GM20000 (cell line): ENCODE measurements around the gene AFF3.

Source experiments
- DNase-seq: peaks from one replicate; pipeline ENCODE4 v3.0.0; 2012; ENCODE audit warnings: low spot score
- TF ChIP-seq, protein P1 (sequence below): IDR thresholded peaks from 2 replicates; pipeline ENCODE4 v1.5.1; 2012; ENCODE audit warnings: mild to moderate bottlenecking, control low read depth; ENCODE audit errors: extremely low read depth, missing control alignments

AFF3 gene

GRCh38 chr2:99821572-99821971 is 320.8 kb downstream of the AFF3 start:
- TF ChIP-seq, protein P1, sequence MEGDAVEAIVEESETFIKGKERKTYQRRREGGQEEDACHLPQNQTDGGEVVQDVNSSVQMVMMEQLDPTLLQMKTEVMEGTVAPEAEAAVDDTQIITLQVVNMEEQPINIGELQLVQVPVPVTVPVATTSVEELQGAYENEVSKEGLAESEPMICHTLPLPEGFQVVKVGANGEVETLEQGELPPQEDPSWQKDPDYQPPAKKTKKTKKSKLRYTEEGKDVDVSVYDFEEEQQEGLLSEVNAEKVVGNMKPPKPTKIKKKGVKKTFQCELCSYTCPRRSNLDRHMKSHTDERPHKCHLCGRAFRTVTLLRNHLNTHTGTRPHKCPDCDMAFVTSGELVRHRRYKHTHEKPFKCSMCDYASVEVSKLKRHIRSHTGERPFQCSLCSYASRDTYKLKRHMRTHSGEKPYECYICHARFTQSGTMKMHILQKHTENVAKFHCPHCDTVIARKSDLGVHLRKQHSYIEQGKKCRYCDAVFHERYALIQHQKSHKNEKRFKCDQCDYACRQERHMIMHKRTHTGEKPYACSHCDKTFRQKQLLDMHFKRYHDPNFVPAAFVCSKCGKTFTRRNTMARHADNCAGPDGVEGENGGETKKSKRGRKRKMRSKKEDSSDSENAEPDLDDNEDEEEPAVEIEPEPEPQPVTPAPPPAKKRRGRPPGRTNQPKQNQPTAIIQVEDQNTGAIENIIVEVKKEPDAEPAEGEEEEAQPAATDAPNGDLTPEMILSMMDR = no peak
- DNase-seq = no peak

GRCh38 chr2:99821039-99821438 is 321.4 kb downstream of the AFF3 start:
- TF ChIP-seq, protein P1 = no peak
- no peak for DNase-seq

DNA sequence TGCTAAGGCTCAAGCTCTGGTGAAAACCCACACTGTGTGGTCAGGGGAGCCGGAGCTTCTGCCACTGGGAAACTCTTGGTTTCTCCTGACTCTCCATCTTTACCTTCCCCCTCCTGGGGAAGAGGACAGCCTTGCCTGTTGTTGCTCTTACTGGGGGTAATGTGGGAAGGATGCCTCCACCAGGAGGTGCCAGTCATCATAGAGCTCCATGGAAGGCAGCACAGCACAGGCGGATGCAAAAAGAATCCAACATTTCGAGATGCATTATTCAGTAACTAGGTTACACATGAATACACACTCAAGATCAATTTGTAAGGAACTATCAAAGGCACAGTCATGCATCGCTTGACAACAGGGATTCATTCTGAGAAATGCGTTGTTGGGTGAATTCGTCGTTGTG is 322.6 kb downstream of the AFF3 start:
- DNase-seq = no peak
- TF ChIP-seq, protein P1 = no peak

DNA sequence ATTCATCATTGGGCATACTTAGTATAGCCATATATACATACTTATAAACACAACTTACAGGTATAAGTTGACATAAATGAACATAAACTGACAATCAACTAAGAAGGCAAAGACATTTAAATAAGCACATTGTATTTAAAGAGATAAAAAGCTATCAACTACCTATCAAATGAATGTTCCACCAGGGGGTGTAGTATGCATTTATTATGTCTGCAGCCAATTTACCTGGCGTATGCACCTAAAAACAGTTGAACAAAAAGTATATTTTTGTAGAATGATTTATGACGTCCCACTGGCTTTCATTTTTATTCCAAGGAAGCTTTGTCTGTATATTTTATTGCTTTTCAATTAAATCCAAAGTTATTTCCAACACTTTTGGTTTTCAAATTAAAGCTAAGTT is 323.5 kb downstream of the AFF3 start:
- no peak for DNase-seq
- TF ChIP-seq, protein P1 = no peak

GRCh38 chr2:99816908-99817307 is 325.5 kb downstream of the AFF3 start:
- TF ChIP-seq, protein P1 = no peak
- DNase-seq = no peak

GRCh38 chr2:99812426-99812825 is 330.0 kb downstream of the AFF3 start:
- TF ChIP-seq, protein P1 = no peak
- no peak for DNase-seq

GRCh38 chr2:99811544-99811943 is 330.8 kb downstream of the AFF3 start:
- TF ChIP-seq, protein P1 = no peak
- DNase-seq = no peak
